ENCODE data around the gene SLC44A5.
"Not testable (repeated sequence)": the region's sequence is repeated elsewhere in the genome, so short reads cannot be mapped to it uniquely, and the experiment has no call there.

SLC44A5 gene

GRCh38 chr1:75211648-75212047 lies 399.3 kb downstream of the SLC44A5 start:
- no CpG with 5 or more reads among the region's 1 CpG for WGBS

GRCh38 chr1:75208862-75209261 lies 402.1 kb downstream of the SLC44A5 start:
- Histone ChIP-seq H3K4me1 (ENCODE audit: insufficient read depth, low read length) (peaks cover 6% of the 10 kb centered on the region; the same call in 1 of the 2 replicates), H3K4me3 (ENCODE audit: low read length) (no peak overlapping the region), H3K36me3 (ENCODE audit: insufficient read depth, low read length) (no peaks in the 10 kb centered on the region), H3K27ac (ENCODE audit: low read depth, low read length) (no peak overlapping the region), H3K9me3 (ENCODE audit: insufficient read depth, low read depth, low read length) (no peaks in the 10 kb centered on the region), H3K27me3 (ENCODE audit: insufficient read depth, low read length) (no peaks in the 10 kb centered on the region), H3K9ac (ENCODE audit: low read depth, low read length) (no peak overlapping the region)

More at GRCh38 chr1:75211648-75212047, 399.3 kb downstream of the SLC44A5 start:
- Histone ChIP-seq H3K9me3 (ENCODE audit: insufficient read depth, low read depth, low read length) (no peaks in the 10 kb centered on the region), H3K4me3 (ENCODE audit: low read length) (no peak overlapping the region), H3K4me1 (ENCODE audit: insufficient read depth, low read length) (peaks cover 6% of the 10 kb centered on the region; the same call in 1 of the 2 replicates), H3K36me3 (ENCODE audit: insufficient read depth, low read length) (no peaks in the 10 kb centered on the region), H3K9ac (ENCODE audit: low read depth, low read length) (no peak overlapping the region), H3K27me3 (ENCODE audit: insufficient read depth, low read length) (no peaks in the 10 kb centered on the region), H3K27ac (ENCODE audit: low read depth, low read length) (no peak overlapping the region)

- Histone ChIP-seq H3K27ac (ENCODE audit: low read depth, low read length) (no peak overlapping the region), H3K27me3 (ENCODE audit: insufficient read depth, low read length) (no peaks in the 10 kb centered on the region), H3K4me1 (ENCODE audit: insufficient read depth, low read length) (peaks cover 6% of the 10 kb centered on the region; the same call in 1 of the 2 replicates), H3K9me3 (ENCODE audit: insufficient read depth, low read depth, low read length) (no peaks in the 10 kb centered on the region), H3K36me3 (ENCODE audit: insufficient read depth, low read length) (no peaks in the 10 kb centered on the region), H3K4me3 (ENCODE audit: low read length) (no peak overlapping the region), H3K9ac (ENCODE audit: low read depth, low read length) (no peak overlapping the region)
- WGBS, result 44% methylated on average over 5 of the region's 8 CpGs
Measured at GRCh38 chr1:75203415-75204277, 407.3 kb downstream of the SLC44A5 start.

- WGBS, result 97% methylated on average over 4 of the region's 4 CpGs
- Histone ChIP-seq H3K4me3 (ENCODE audit: low read length) (no peak overlapping the region), H3K4me1 (ENCODE audit: insufficient read depth, low read length) (peaks cover 6% of the 10 kb centered on the region; the same call in 1 of the 2 replicates), H3K27ac (ENCODE audit: low read depth, low read length) (no peak overlapping the region), H3K9ac (ENCODE audit: low read depth, low read length) (no peak overlapping the region), H3K27me3 (ENCODE audit: insufficient read depth, low read length) (no peaks in the 10 kb centered on the region), H3K36me3 (ENCODE audit: insufficient read depth, low read length) (no peaks in the 10 kb centered on the region), H3K9me3 (ENCODE audit: insufficient read depth, low read depth, low read length) (no peaks in the 10 kb centered on the region)
Measured at GRCh38 chr1:75202751-75203150, 408.2 kb downstream of the SLC44A5 start.

GRCh38 chr1:75198761-75199160 lies 412.2 kb downstream of the SLC44A5 start:
- Histone ChIP-seq H3K27me3 (ENCODE audit: insufficient read depth, low read length) (no peaks in the 10 kb centered on the region), H3K9ac (ENCODE audit: low read depth, low read length) (no peak overlapping the region)
- 100% methylated on average over 1 of the region's 1 CpG for WGBS

GRCh38 chr1:75198163-75198562 lies 412.8 kb downstream of the SLC44A5 start:
- Histone ChIP-seq H3K9ac (ENCODE audit: low read depth, low read length) (no peak overlapping the region), H3K4me3 (ENCODE audit: low read length) (no peak overlapping the region), H3K9me3 (ENCODE audit: insufficient read depth, low read depth, low read length) (no peaks in the 10 kb centered on the region), H3K27ac (ENCODE audit: low read depth, low read length) (no peak overlapping the region), H3K36me3 (ENCODE audit: insufficient read depth, low read length) (no peaks in the 10 kb centered on the region), H3K27me3 (ENCODE audit: insufficient read depth, low read length) (no peaks in the 10 kb centered on the region), H3K4me1 (ENCODE audit: insufficient read depth, low read length) (no peaks in the 10 kb centered on the region)
- WGBS, result 91% methylated on average over 1 of the region's 1 CpG

More at GRCh38 chr1:75198761-75199160, 412.2 kb downstream of the SLC44A5 start:
- H3K36me3 ChIP-seq (ENCODE audit: insufficient read depth, low read length), result no peaks in the 10 kb centered on the region
- H3K27ac ChIP-seq (ENCODE audit: low read depth, low read length), result no peak overlapping the region
- no peaks in the 10 kb centered on the region for H3K9me3 ChIP-seq (ENCODE audit: insufficient read depth, low read depth, low read length)
- no peaks in the 10 kb centered on the region for H3K4me1 ChIP-seq (ENCODE audit: insufficient read depth, low read length)
- no peak overlapping the region for H3K4me3 ChIP-seq (ENCODE audit: low read length)

- H3K27ac ChIP-seq (ENCODE audit: low read depth, low read length), result no peak overlapping the region
- H3K36me3 ChIP-seq (ENCODE audit: insufficient read depth, low read length), result no peaks in the 10 kb centered on the region
- no peaks in the 10 kb centered on the region for H3K27me3 ChIP-seq (ENCODE audit: insufficient read depth, low read length)
- H3K4me1 ChIP-seq (ENCODE audit: insufficient read depth, low read length), result no peaks in the 10 kb centered on the region
- 100% methylated on average over 1 of the region's 1 CpG for WGBS
- H3K4me3 ChIP-seq (ENCODE audit: low read length), result no peak overlapping the region
- H3K9me3 ChIP-seq (ENCODE audit: insufficient read depth, low read depth, low read length), result no peaks in the 10 kb centered on the region
- no peak overlapping the region for H3K9ac ChIP-seq (ENCODE audit: low read depth, low read length)
Measured at GRCh38 chr1:75188892-75189291, 422.0 kb downstream of the SLC44A5 start.

GRCh38 chr1:75181214-75181955 lies 429.5 kb downstream of the SLC44A5 start:
- H3K9ac ChIP-seq (ENCODE audit: low read depth, low read length); H3K4me1 ChIP-seq (ENCODE audit: insufficient read depth, low read length); H3K4me3 ChIP-seq (ENCODE audit: low read length); H3K27ac ChIP-seq (ENCODE audit: low read depth, low read length); H3K27me3 ChIP-seq (ENCODE audit: insufficient read depth, low read length); H3K36me3 ChIP-seq (ENCODE audit: insufficient read depth, low read length): not testable (repeated sequence)
- 93% methylated on average over 13 of the region's 13 CpGs for WGBS
- H3K9me3 ChIP-seq (ENCODE audit: insufficient read depth, low read depth, low read length), result peaks cover 14% of the 10 kb centered on the region

- no peaks in the 10 kb centered on the region for H3K4me1 ChIP-seq (ENCODE audit: insufficient read depth, low read length)
- no peak overlapping the region for H3K9ac ChIP-seq (ENCODE audit: low read depth, low read length)
- H3K36me3 ChIP-seq (ENCODE audit: insufficient read depth, low read length), result no peaks in the 10 kb centered on the region
- no peaks in the 10 kb centered on the region for H3K27me3 ChIP-seq (ENCODE audit: insufficient read depth, low read length)
- no peak overlapping the region for H3K4me3 ChIP-seq (ENCODE audit: low read length)
- no peak overlapping the region for H3K27ac ChIP-seq (ENCODE audit: low read depth, low read length)
- H3K9me3 ChIP-seq (ENCODE audit: insufficient read depth, low read depth, low read length), result no peaks in the 10 kb centered on the region
- 93% methylated on average over 2 of the region's 2 CpGs for WGBS
Measured at GRCh38 chr1:75174031-75174760, 436.7 kb downstream of the SLC44A5 start.

- Histone ChIP-seq H3K27me3 (ENCODE audit: insufficient read depth, low read length) (no peaks in the 10 kb centered on the region), H3K27ac (ENCODE audit: low read depth, low read length) (no peak overlapping the region), H3K36me3 (ENCODE audit: insufficient read depth, low read length) (no peaks in the 10 kb centered on the region), H3K9me3 (ENCODE audit: insufficient read depth, low read depth, low read length) (no peaks in the 10 kb centered on the region), H3K4me3 (ENCODE audit: low read length) (no peak overlapping the region), H3K4me1 (ENCODE audit: insufficient read depth, low read length) (no peaks in the 10 kb centered on the region), H3K9ac (ENCODE audit: low read depth, low read length) (no peak overlapping the region)
- 58% methylated on average over 1 of the region's 1 CpG for WGBS
Measured at GRCh38 chr1:75172556-75172955, 438.4 kb downstream of the SLC44A5 start.

GRCh38 chr1:75171876-75172275 lies 439.0 kb downstream of the SLC44A5 start:
- no peaks in the 10 kb centered on the region for H3K36me3 ChIP-seq (ENCODE audit: insufficient read depth, low read length)
- WGBS, result 73% methylated on average over 1 of the region's 1 CpG
- H3K4me3 ChIP-seq (ENCODE audit: low read length), result no peak overlapping the region
- H3K27me3 ChIP-seq (ENCODE audit: insufficient read depth, low read length), result no peaks in the 10 kb centered on the region
- H3K27ac ChIP-seq (ENCODE audit: low read depth, low read length), result no peak overlapping the region
- H3K9me3 ChIP-seq (ENCODE audit: insufficient read depth, low read depth, low read length), result no peaks in the 10 kb centered on the region
- no peaks in the 10 kb centered on the region for H3K4me1 ChIP-seq (ENCODE audit: insufficient read depth, low read length)
- H3K9ac ChIP-seq (ENCODE audit: low read depth, low read length), result no peak overlapping the region
